ENCODE data around the gene IQSEC3.

DNA sequence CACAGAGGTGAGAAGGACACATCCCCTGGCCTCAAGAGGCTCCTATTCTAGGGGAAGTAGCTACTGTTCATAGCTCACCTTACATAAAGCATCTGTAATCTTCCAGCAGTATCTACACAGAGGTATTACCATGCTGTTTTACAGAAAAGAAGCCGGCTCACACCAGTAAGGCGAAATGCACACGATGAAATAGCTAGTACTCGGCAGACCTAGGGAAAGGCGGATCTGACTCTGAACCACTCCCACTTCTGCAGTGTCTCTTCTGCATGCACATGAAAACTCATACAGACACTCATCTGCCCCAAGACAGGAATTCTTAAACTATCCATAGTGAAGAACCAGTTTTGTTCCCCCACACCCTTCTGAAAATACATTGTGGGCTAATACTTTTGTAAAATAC is 73.6 kb downstream of the IQSEC3 start:
- no peak for TF ChIP-seq SP1 (CRISPR knock-in tag; conservative IDR thresholded peaks at IDR 0.05)
- no peak for TF ChIP-seq CTCF (IDR thresholded peaks at IDR 0.05)
